Muscle of leg (tissue), 16 donors: ENCODE data around the gene IGFN1. TPM values are rescaled to one million over a fixed set of nuclear protein-coding genes. Genes with fewer than 3 reads are reported as not detected.

Experiments
- DNase-seq: peaks from one replicate; pipeline ENCODE4 v3.0.0; 2013
- H3K27ac ChIP-seq: one replicate; pipeline ENCODE4 v1.5.1; 2013; ENCODE audit warnings: mild to moderate bottlenecking, low read length, control low read depth
- H3K27me3 ChIP-seq: one replicate; pipeline ENCODE4 v1.6.1; 2013; ENCODE audit warnings: low read length; ENCODE audit not compliant: control insufficient read depth, insufficient read depth
- H3K36me3 ChIP-seq: one replicate; pipeline ENCODE4 v1.6.1; 2013; ENCODE audit warnings: low read length; ENCODE audit not compliant: control insufficient read depth, insufficient read depth
- H3K4me1 ChIP-seq: one replicate; pipeline ENCODE4 v1.6.1; 2013; ENCODE audit warnings: low read length; ENCODE audit not compliant: control insufficient read depth, insufficient read depth
- H3K4me3 ChIP-seq: one replicate; pipeline ENCODE4 v1.5.1; 2013; ENCODE audit warnings: low read length, control low read depth
- H3K9me3 ChIP-seq: replicated peaks from 2 replicates; pipeline ENCODE4 v1.6.1; 2013; ENCODE audit warnings: low read depth, low read length; ENCODE audit not compliant: control insufficient read depth
- WGBS: methylation state at CpG from one replicate; pipeline ENCODE4 v1.1.5; 2013; ENCODE audit warnings: missing lambda C conversion rate; ENCODE audit not compliant: insufficient coverage; 5-methylcytosine and 5-hydroxymethylcytosine counted together
- long read RNA-seq, 11 donors: transcript quantifications; one replicate each; lab custom pipeline, GENCODE V29; 2026
- polyA plus RNA-seq, 8 donors: library from polyadenylated mRNA; unstranded; fragments of 120-200 nt; gene quantifications; one replicate each; pipeline versions ENCODE4 v1.2.1 to v1.2.3, GENCODE V29; 2013; ENCODE audit warnings: inconsistent platforms in 1 of 8, low replicate concordance in 1 of 8; ENCODE audit not compliant: insufficient read length in 8 of 8, insufficient read depth in 1 of 8
- total RNA-seq: library from RNA; stranded (reverse); fragments of 120-200 nt; gene quantifications from one replicate; pipeline ENCODE4 v1.2.4, GENCODE V29; 2013

The IGFN1 gene
- total RNA-seq (1.2 TPM), polyA plus RNA-seq (1 to 10 TPM in 7 of 8 donors, under 1 TPM in 1; 0.72 to 4.3 (median 2.9) TPM)
- long read RNA-seq, donor 1, result 0 reads
- long read RNA-seq, donor 2, result 0 reads
- long read RNA-seq, donor 3, result 0 reads
- long read RNA-seq, donor 4, result 0 reads
- long read RNA-seq, donor 5, result 0 reads
- long read RNA-seq, donor 6, result 0 reads
- long read RNA-seq, donor 7, result 0 reads
- long read RNA-seq, donor 8, result 0 reads
- long read RNA-seq, donor 9, result 0 reads
- long read RNA-seq, donor 10, result 0 reads
- long read RNA-seq, donor 11, partial matches to known transcripts, result 0 of 1 reads
- long read RNA-seq, donor 11, other reads (novel, unspliced or antisense), result 0 of 1 reads

- Histone ChIP-seq H3K27ac (no peak within 1 kb of the TSS), H3K4me3 (no peak within 1 kb of the TSS)
Observed at GRCh38 chr1:201190624-201191051, at the start of gene IGFN1. Gene IGFN1, plus strand, starts transcription at chr1:201190824. Its CDS starts 2,470 bp downstream, at chr1:201193294.

GRCh38 chr1:201140941-201141260 is 49.7 kb upstream of the IGFN1 start:
- H3K4me3 ChIP-seq, result no peak overlapping the region
- WGBS, result 92% methylated on average over 8 of the region's 8 CpGs
- H3K9me3 ChIP-seq, result no peaks in the 10 kb centered on the region
- H3K36me3 ChIP-seq, result peaks cover 92% of the 10 kb centered on the region
- no peaks in the 10 kb centered on the region for H3K27me3 ChIP-seq
- no peak overlapping the region for H3K27ac ChIP-seq
- DNase-seq, result no peak
- peaks cover 45% of the 10 kb centered on the region for H3K4me1 ChIP-seq

More at GRCh38 chr1:201190624-201191051, at the start of gene IGFN1:
- peaks cover 8% of the 10 kb centered on the region for H3K27me3 ChIP-seq
- no peaks in the 10 kb centered on the region for H3K36me3 ChIP-seq
- WGBS, result 46% methylated on average over 5 of the region's 9 CpGs
- DNase-seq, result no peak
- peaks cover 27% of the 10 kb centered on the region for H3K4me1 ChIP-seq
- H3K9me3 ChIP-seq, result no peaks in the 10 kb centered on the region

GRCh38 chr1:201141418-201141817 is 49.2 kb upstream of the IGFN1 start:
- H3K4me1 ChIP-seq, result peaks cover 40% of the 10 kb centered on the region
- no peak overlapping the region for H3K4me3 ChIP-seq
- H3K36me3 ChIP-seq, result peaks cover 92% of the 10 kb centered on the region
- no peak for DNase-seq
- no peak overlapping the region for H3K27ac ChIP-seq
- WGBS, result 93% methylated on average over 3 of the region's 5 CpGs
- H3K27me3 ChIP-seq, result no peaks in the 10 kb centered on the region
- H3K9me3 ChIP-seq, result no peaks in the 10 kb centered on the region

GRCh38 chr1:201142011-201142848 is 48.4 kb upstream of the IGFN1 start:
- Histone ChIP-seq H3K4me3 (no peak overlapping the region), H3K9me3 (no peaks in the 10 kb centered on the region), H3K36me3 (peaks cover 93% of the 10 kb centered on the region), H3K27ac (peak overlapping the region; percentile 15), H3K27me3 (no peaks in the 10 kb centered on the region), H3K4me1 (peaks cover 32% of the 10 kb centered on the region)
- peak; percentile 92 for DNase-seq
- WGBS, result 53% methylated on average over 16 of the region's 16 CpGs

- Histone ChIP-seq H3K9me3 (no peaks in the 10 kb centered on the region), H3K27ac (no peak overlapping the region), H3K4me3 (no peak overlapping the region), H3K4me1 (peaks cover 26% of the 10 kb centered on the region), H3K36me3 (peaks cover 98% of the 10 kb centered on the region), H3K27me3 (no peaks in the 10 kb centered on the region)
- DNase-seq, result peak; percentile 69
- 63% methylated on average over 11 of the region's 16 CpGs for WGBS
Observed at GRCh38 chr1:201142849-201143725, 47.5 kb upstream of the IGFN1 start.

GRCh38 chr1:201143726-201144635 is 46.6 kb upstream of the IGFN1 start:
- Histone ChIP-seq H3K36me3 (peaks cover 98% of the 10 kb centered on the region), H3K27me3 (no peaks in the 10 kb centered on the region), H3K27ac (no peak overlapping the region), H3K9me3 (no peaks in the 10 kb centered on the region), H3K4me1 (peaks cover 21% of the 10 kb centered on the region), H3K4me3 (no peak overlapping the region)
- 81% methylated on average over 15 of the region's 18 CpGs for WGBS
- DNase-seq, result no peak

GRCh38 chr1:201144701-201145100 is 45.9 kb upstream of the IGFN1 start:
- no peak overlapping the region for H3K4me3 ChIP-seq
- H3K27ac ChIP-seq, result no peak overlapping the region
- peaks cover 98% of the 10 kb centered on the region for H3K36me3 ChIP-seq
- WGBS, result 100% methylated on average over 1 of the region's 5 CpGs
- no peaks in the 10 kb centered on the region for H3K9me3 ChIP-seq
- H3K4me1 ChIP-seq, result peaks cover 21% of the 10 kb centered on the region
- DNase-seq, result no peak
- no peaks in the 10 kb centered on the region for H3K27me3 ChIP-seq

GRCh38 chr1:201145132-201145531 is 45.5 kb upstream of the IGFN1 start:
- WGBS, result 66% methylated on average over 3 of the region's 3 CpGs

GRCh38 chr1:201145816-201146215 is 44.8 kb upstream of the IGFN1 start:
- H3K9me3 ChIP-seq, result no peaks in the 10 kb centered on the region
- H3K4me1 ChIP-seq, result peaks cover 21% of the 10 kb centered on the region
- no peak for DNase-seq
- WGBS, result 92% methylated on average over 5 of the region's 7 CpGs
- no peak overlapping the region for H3K27ac ChIP-seq
- peaks cover 98% of the 10 kb centered on the region for H3K36me3 ChIP-seq
- H3K27me3 ChIP-seq, result no peaks in the 10 kb centered on the region
- H3K4me3 ChIP-seq, result no peak overlapping the region

More at GRCh38 chr1:201145132-201145531, 45.5 kb upstream of the IGFN1 start:
- H3K27me3 ChIP-seq, result no peaks in the 10 kb centered on the region
- H3K4me1 ChIP-seq, result peaks cover 21% of the 10 kb centered on the region
- H3K36me3 ChIP-seq, result peaks cover 100% of the 10 kb centered on the region
- H3K4me3 ChIP-seq, result no peak overlapping the region
- no peaks in the 10 kb centered on the region for H3K9me3 ChIP-seq
- DNase-seq, result no peak
- no peak overlapping the region for H3K27ac ChIP-seq
